Sigmoid colon (tissue), 7 donors: ENCODE data around the gene KCNK2. TPM values are rescaled to one million over a fixed set of nuclear protein-coding genes. Genes with fewer than 3 reads are reported as not detected.

Experiments
- DNase-seq: peaks from one replicate; pipeline ENCODE4 v3.0.0-alpha.2; 2019
- H3K27ac ChIP-seq, 4 donors: fragments of 200-600 bp; sonication (generic); one replicate each; pipeline ENCODE4 v1.5.1; 2016 to 2019; ENCODE audit warnings: mild to moderate bottlenecking in 1 of 4
- H3K27me3 ChIP-seq, 3 donors: fragments of 200-600 bp; sonication (generic); one replicate each; pipeline ENCODE4 v1.5.1; 2019; ENCODE audit warnings: mild to moderate bottlenecking in 1 of 3
- H3K36me3 ChIP-seq, 4 donors: fragments of 200-600 bp; sonication (generic); one replicate each; pipeline ENCODE4 v1.5.1; 2016 to 2019
- H3K4me1 ChIP-seq, 4 donors: fragments of 200-600 bp; sonication (generic); one replicate each; pipeline ENCODE4 v1.5.1; 2017 to 2019
- H3K4me3 ChIP-seq, 4 donors: fragments of 200-600 bp; sonication (generic); one replicate each; pipeline ENCODE4 v1.5.1; 2017 to 2019; ENCODE audit warnings: mild to moderate bottlenecking in 2 of 4, moderate library complexity in 1 of 4
- H3K9me3 ChIP-seq, 4 donors: fragments of 200-600 bp in 3 of 4; sonication (generic) in 3 of 4; one replicate each; pipeline versions ENCODE4 v1.5.1 to v1.6.1; 2013 to 2019
- CTCF ChIP-seq, 4 experiments: fragments of 450-650 bp in 3 of 4; fragments of 200-600 bp in 1 of 4; IDR thresholded peaks; one replicate each; pipeline ENCODE4 v1.5.1; 2016 to 2019; ENCODE audit warnings: antibody characterized with exemption in 4 of 4, mild to moderate bottlenecking in 3 of 4, moderate library complexity in 2 of 4
- EP300 ChIP-seq, 4 donors: sonication (generic); formaldehyde crosslinking; IDR thresholded peaks; one replicate each; pipeline ENCODE4 v1.6.1; 2017; ENCODE audit warnings: antibody characterized with exemption in 4 of 4
- POLR2A ChIP-seq, 2 donors: fragments of 450-650 bp; IDR thresholded peaks; one replicate each; pipeline ENCODE4 v1.6.1; 2016; ENCODE audit warnings: antibody characterized with exemption in 2 of 2, mild to moderate bottlenecking in 2 of 2, moderate library complexity in 2 of 2
- POLR2AphosphoS5 ChIP-seq, 4 donors: sonication (generic); formaldehyde crosslinking; IDR thresholded peaks; one replicate each; pipeline ENCODE4 v1.6.1; 2017; ENCODE audit warnings: antibody characterized with exemption in 4 of 4
- WGBS, 2 donors: extraction: QIAGEN DNeasy Blood & Tissue Kit; methylation state at CpG; one replicate each; pipeline ENCODE4 v1.1.7; 2013; 5-methylcytosine and 5-hydroxymethylcytosine counted together
- intact Hi-C: fragments of 100-400 bp; cut with DNase I; formaldehyde crosslinking; loops from one replicate; pipeline ENCODE4 v1.15.1; 2023
- polyA plus RNA-seq, 3 donors: library from polyadenylated mRNA; stranded (reverse); fragments of 200-250 nt; gene quantifications; one replicate each; pipeline ENCODE4 v1.2.3, GENCODE V29; 2013
- total RNA-seq, 4 donors: library from RNA; depleted of rRNA; stranded (reverse); fragments of >200 nt; gene quantifications; one replicate each; pipeline ENCODE4 v1.1.0, GENCODE V29; 2016
- donor health status: healthy with polysubstance abuse.
- donor health status: Bipolar disorder and iron deficiency.
- donor health status: healthy.

Gene KCNK2
- total and polyA plus RNA-seq, 7 donors: 0.25 to 3.3 (median 0.75) TPM; not detected in 1

- DNase-seq: no peak
- WGBS, 2 donors: 64 to 68% methylated on average over 4 of the region's 4 CpGs
- no peaks in the 10 kb centered on the region for H3K36me3 ChIP-seq
Measured at GRCh38 chr1:215243345-215244054, 161.0 kb downstream of the KCNK2 start.

GRCh38 chr1:215250913-215251312 lies 168.4 kb downstream of the KCNK2 start:
- TF ChIP-seq POLR2A (IDR thresholded peaks at IDR 0.05) (no peak), EP300 (IDR thresholded peaks at IDR 0.05) (no peak), CTCF (IDR thresholded peaks at IDR 0.05) (no peak), POLR2AphosphoS5 (IDR thresholded peaks at IDR 0.05) (no peak)
- intact Hi-C loops: no loop called here
- H3K9me3 ChIP-seq: no peaks in the 10 kb centered on the region
- WGBS, 2 donors: 86 to 89% methylated on average over 2 of the region's 2 CpGs
- DNase-seq: no peak
- no peak overlapping the region for H3K27ac ChIP-seq
- H3K4me3 ChIP-seq: no peak overlapping the region
- no peaks in the 10 kb centered on the region for H3K4me1 ChIP-seq
- no peaks in the 10 kb centered on the region for H3K27me3 ChIP-seq
- no peaks in the 10 kb centered on the region for H3K36me3 ChIP-seq

More at GRCh38 chr1:215243345-215244054, 161.0 kb downstream of the KCNK2 start:
- H3K9me3 ChIP-seq: peaks cover 0 to 3% (median 0%) of the 10 kb centered on the region in 4 donors
- H3K4me1 ChIP-seq: no peaks in the 10 kb centered on the region
- H3K4me3 ChIP-seq: no peak overlapping the region
- H3K27me3 ChIP-seq: no peaks in the 10 kb centered on the region
- H3K27ac ChIP-seq: no peak overlapping the region
- TF ChIP-seq EP300 (IDR thresholded peaks at IDR 0.05) (no peak), CTCF (IDR thresholded peaks at IDR 0.05) (no peak), POLR2A (IDR thresholded peaks at IDR 0.05) (no peak), POLR2AphosphoS5 (IDR thresholded peaks at IDR 0.05) (no peak)
- intact Hi-C loops: no loop called here

GRCh38 chr1:215251428-215251827 lies 168.9 kb downstream of the KCNK2 start:
- Histone ChIP-seq H3K9me3 (no peaks in the 10 kb centered on the region), H3K27me3 (no peaks in the 10 kb centered on the region), H3K27ac (no peak overlapping the region), H3K4me1 (no peaks in the 10 kb centered on the region), H3K4me3 (no peak overlapping the region), H3K36me3 (no peaks in the 10 kb centered on the region)
- no peak for DNase-seq
- intact Hi-C loops: no loop called here
- WGBS, 2 donors: 86 to 90% methylated on average over 4 of the region's 4 CpGs
- TF ChIP-seq POLR2AphosphoS5 (IDR thresholded peaks at IDR 0.05) (no peak), POLR2A (IDR thresholded peaks at IDR 0.05) (no peak), CTCF (IDR thresholded peaks at IDR 0.05) (no peak), EP300 (IDR thresholded peaks at IDR 0.05) (no peak)

- H3K27ac ChIP-seq: no peak overlapping the region
- TF ChIP-seq POLR2A (IDR thresholded peaks at IDR 0.05) (no peak), EP300 (IDR thresholded peaks at IDR 0.05) (no peak), POLR2AphosphoS5 (IDR thresholded peaks at IDR 0.05) (no peak), CTCF (IDR thresholded peaks at IDR 0.05) (no peak)
- H3K4me1 ChIP-seq: no peaks in the 10 kb centered on the region
- 82 to 89% methylated on average over 1 of the region's 1 CpG for WGBS, 2 donors
- no peaks in the 10 kb centered on the region for H3K27me3 ChIP-seq
- H3K36me3 ChIP-seq: no peaks in the 10 kb centered on the region
- no peaks in the 10 kb centered on the region for H3K9me3 ChIP-seq
- H3K4me3 ChIP-seq: no peak overlapping the region
- no peak for DNase-seq
- intact Hi-C loops: no loop called here
Measured at GRCh38 chr1:215252164-215252563, 169.6 kb downstream of the KCNK2 start.
